GM23338 (cell line): Measurements from ENCODE around the gene MAN1C1. TPM values are rescaled to one million over a fixed set of nuclear protein-coding genes. Genes with fewer than 3 reads are reported as not detected.

Source experiments
- ATAC-seq: fragments of 200-7000 bp; cut with Tn5 transposase; 3 replicates; pipeline ENCODE4 v1.9.1; 2020
- DNase-seq: peaks from one replicate; pipeline ENCODE4 v3.0.0-alpha.2; 2015; ENCODE audit warnings: low spot score
- H2AFZ ChIP-seq: fragments of 200-600 bp; sonication (generic); 2 replicates; pipeline ENCODE4 v1.8.0; 2016; ENCODE audit warnings: antibody characterized with exemption, mild to moderate bottlenecking, moderate library complexity
- H3F3A ChIP-seq: fragments of 200-600 bp; sonication (generic); replicated peaks from 2 replicates; pipeline ENCODE4 v1.8.0; 2017; ENCODE audit warnings: antibody characterized with exemption, mixed run types, low read depth
- H3K27ac ChIP-seq: fragments of 200-600 bp; sonication (generic); 2 replicates; pipeline ENCODE4 v1.6.1; 2016; ENCODE audit warnings: low read depth
- H3K27me3 ChIP-seq: fragments of 200-600 bp; sonication (generic); 2 replicates; pipeline ENCODE4 v1.8.0; 2016; ENCODE audit warnings: mild to moderate bottlenecking, mixed run types, moderate library complexity; ENCODE audit not compliant: insufficient read depth
- H3K36me3 ChIP-seq: fragments of 200-600 bp; sonication (generic); 2 replicates; pipeline ENCODE4 v1.8.0; 2016; ENCODE audit warnings: mild to moderate bottlenecking; ENCODE audit not compliant: insufficient read depth
- H3K4me1 ChIP-seq: fragments of 200-600 bp; sonication (generic); 2 replicates; pipeline ENCODE4 v1.8.0; 2016; ENCODE audit warnings: mild to moderate bottlenecking, moderate library complexity; ENCODE audit not compliant: insufficient read depth
- H3K4me2 ChIP-seq: fragments of 200-600 bp; sonication (generic); 2 replicates; pipeline ENCODE4 v1.7.1; 2017; ENCODE audit warnings: mixed run types
- H3K4me3 ChIP-seq: fragments of 200-600 bp; sonication (generic); 2 replicates; pipeline ENCODE4 v1.6.1; 2016; ENCODE audit warnings: mixed run types
- H3K79me2 ChIP-seq: fragments of 200-600 bp; sonication (generic); replicated peaks from 2 replicates; pipeline ENCODE4 v1.8.0; 2017; ENCODE audit warnings: mild to moderate bottlenecking; ENCODE audit not compliant: insufficient read depth
- H3K9me2 ChIP-seq: fragments of 200-600 bp; sonication (generic); 2 replicates; pipeline ENCODE4 v1.8.0; 2017; ENCODE audit not compliant: insufficient read depth
- H4K20me1 ChIP-seq: fragments of 200-600 bp; sonication (generic); replicated peaks from 2 replicates; pipeline ENCODE4 v1.8.0; 2017; ENCODE audit warnings: mild to moderate bottlenecking; ENCODE audit not compliant: insufficient read depth
- H3K27ac Mint-ChIP-seq: 2 replicates; pipeline ENCODE4 v1.8.0; 2020; ENCODE audit warnings: inconsistent platforms, mild to moderate bottlenecking, moderate library complexity, mixed read lengths
- H3K27me3 Mint-ChIP-seq: 3 replicates; pipeline ENCODE4 v1.8.0; 2022; ENCODE audit warnings: low read depth, mild to moderate bottlenecking, moderate library complexity, mixed read lengths, inconsistent platforms; ENCODE audit not compliant: insufficient read depth, poor library complexity
- H3K36me3 Mint-ChIP-seq: 3 replicates; pipeline ENCODE4 v1.8.0; 2021; ENCODE audit warnings: low read depth, mild to moderate bottlenecking, inconsistent platforms, moderate library complexity, mixed read lengths
- H3K4me1 Mint-ChIP-seq: 3 replicates; pipeline ENCODE4 v1.8.0; 2020; ENCODE audit warnings: mild to moderate bottlenecking, inconsistent platforms, mixed read lengths
- H3K4me3 Mint-ChIP-seq: 3 replicates; pipeline ENCODE4 v1.8.0; 2021; ENCODE audit warnings: moderate library complexity, mild to moderate bottlenecking, inconsistent platforms, mixed read lengths
- H3K9me3 Mint-ChIP-seq: 3 replicates; pipeline ENCODE4 v1.8.0; 2020; ENCODE audit warnings: moderate library complexity, mild to moderate bottlenecking, inconsistent platforms, mixed read lengths
- CREB1 ChIP-seq: fragments of 250-450 bp; sonication (Bioruptor Pico); IDR thresholded peaks from 2 replicates; pipeline ENCODE4 v1.5.0; 2020; ENCODE audit warnings: low read depth, mild to moderate bottlenecking, moderate library complexity
- EZH2 ChIP-seq: fragments of 200-600 bp; sonication (generic); IDR thresholded peaks from one replicate; pipeline ENCODE4 v1.8.0; 2017; ENCODE audit warnings: antibody characterized with exemption, mild to moderate bottlenecking, low read depth; ENCODE audit not compliant: unreplicated experiment
- EZH2phosphoT487 ChIP-seq: fragments of 200-600 bp; sonication (generic); IDR thresholded peaks from one replicate; pipeline ENCODE4 v1.8.1; 2018; ENCODE audit warnings: antibody characterized with exemption; ENCODE audit not compliant: unreplicated experiment
- JUNB ChIP-seq: IDR thresholded peaks from one replicate; pipeline ENCODE4 v1.6.1; 2016; ENCODE audit warnings: antibody characterized with exemption; ENCODE audit not compliant: unreplicated experiment
- POLR2AphosphoS5 ChIP-seq: IDR thresholded peaks from 2 replicates; pipeline ENCODE4 v1.6.1; 2016; ENCODE audit warnings: antibody characterized with exemption, low read depth
- STAT1 ChIP-seq: IDR thresholded peaks from one replicate; pipeline ENCODE4 v1.6.1; 2016; ENCODE audit warnings: antibody characterized with exemption; ENCODE audit not compliant: unreplicated experiment
- ZNF114 ChIP-seq: fragments of 250-450 bp; sonication (Bioruptor Pico); IDR thresholded peaks from 2 replicates; pipeline ENCODE4 v1.5.0; 2020; ENCODE audit warnings: mild to moderate bottlenecking, moderate library complexity
- ZNF331 ChIP-seq: fragments of 250-450 bp; sonication (Bioruptor Pico); IDR thresholded peaks from 2 replicates; pipeline ENCODE4 v1.5.0; 2020; ENCODE audit warnings: low read depth, mild to moderate bottlenecking, moderate library complexity
- ZNF462 ChIP-seq: fragments of 250-450 bp; sonication (Bioruptor Pico); IDR thresholded peaks from 2 replicates; pipeline ENCODE4 v1.5.0; 2020; ENCODE audit warnings: mild to moderate bottlenecking, moderate library complexity
- polyA plus RNA-seq: library from polyadenylated mRNA; unstranded; fragments of >200 nt; fragmentation: Nextera tagmentation; extraction: Ambion mirVana; gene quantifications from 2 replicates; pipeline ENCODE4 v1.2.1, GENCODE V29; 2016
- total RNA-seq: library from RNA; depleted of rRNA; stranded (reverse); fragments of >200 nt; shearing (Covaris generic); gene quantifications from 2 replicates; pipeline ENCODE4 v1.2.3, GENCODE V29; 2014

Gene MAN1C1
- total and polyA plus RNA-seq, 2 experiments from 2014 or later = 5.4 to 13.6 TPM

GRCh38 chr1:25779388-25779787 is 162.8 kb downstream of the MAN1C1 start (continued):
- TF ChIP-seq ZNF462 (CRISPR knock-in tag) (no peak), EZH2 (no peak)

GRCh38 chr1:25779894-25780293 is 163.3 kb downstream of the MAN1C1 start:
- H3K9me2 ChIP-seq = no peaks in the 10 kb centered on the region
- H3K27me3 ChIP-seq = no peaks in the 10 kb centered on the region
- Mint-ChIP-seq H3K4me1 (peaks cover 57% of the 10 kb centered on the region), H3K27ac (no peak overlapping the region), H3K9me3 (no peaks in the 10 kb centered on the region), H3K4me3 (no peak overlapping the region; the same call in 2 of the 3 replicates), H3K36me3 (no peaks in the 10 kb centered on the region), H3K27me3 (peaks cover 22% of the 10 kb centered on the region)
- no peak overlapping the region for H3K27ac ChIP-seq
- peaks cover 19% of the 10 kb centered on the region for H3K4me1 ChIP-seq
- H3K4me3 ChIP-seq = no peak overlapping the region
- no peaks in the 10 kb centered on the region for H3K36me3 ChIP-seq
- TF ChIP-seq STAT1 (no peak), ZNF462 (CRISPR knock-in tag) (no peak), ZNF331 (CRISPR knock-in tag) (no peak), JUNB (no peak), ZNF114 (CRISPR knock-in tag) (no peak), EZH2 (no peak), EZH2phosphoT487 (no peak), POLR2AphosphoS5 (no peak), CREB1 (CRISPR knock-in tag) (no peak)
- H4K20me1 ChIP-seq = no peaks in the 10 kb centered on the region
- DNase-seq (no peak), ATAC-seq (no peak)
- H2AFZ ChIP-seq = no peak overlapping the region
- no peak overlapping the region for H3K4me2 ChIP-seq
- H3F3A ChIP-seq = peaks cover 7% of the 10 kb centered on the region
- H3K79me2 ChIP-seq = no peaks in the 10 kb centered on the region
